Suprapubic skin (tissue), 4 donors: ENCODE measurements around the gene OR2L13.
"Not testable (repeated sequence)": the region's sequence is repeated elsewhere in the genome, so short reads cannot be mapped to it uniquely, and the experiment has no call there.

ENCODE experiments used
- CTCF ChIP-seq, 2 donors: fragments of 200-600 bp in 1 of 2; fragments of 450-650 bp in 1 of 2; sonication (generic) in 1 of 2; IDR thresholded peaks; one replicate each; pipeline ENCODE4 v1.5.1; 2016 to 2019; ENCODE audit warnings: antibody characterized with exemption in 2 of 2, mild to moderate bottlenecking in 1 of 2, moderate library complexity in 1 of 2
- EP300 ChIP-seq: sonication (generic); formaldehyde crosslinking; IDR thresholded peaks from one replicate; pipeline ENCODE4 v1.6.1; 2017; ENCODE audit warnings: antibody characterized with exemption
- POLR2A ChIP-seq, 2 donors: fragments of 450-650 bp; IDR thresholded peaks; one replicate each; pipeline ENCODE4 v1.6.1; 2017; ENCODE audit warnings: antibody characterized with exemption in 2 of 2, mild to moderate bottlenecking in 2 of 2, moderate library complexity in 2 of 2
- POLR2AphosphoS5 ChIP-seq, 3 donors: sonication (generic); formaldehyde crosslinking; IDR thresholded peaks; one replicate each; pipeline ENCODE4 v1.6.1; 2017; ENCODE audit warnings: antibody characterized with exemption in 3 of 3

- not testable (repeated sequence) for TF ChIP-seq CTCF (IDR thresholded peaks at IDR 0.05); POLR2A (IDR thresholded peaks at IDR 0.05); POLR2AphosphoS5 (IDR thresholded peaks at IDR 0.05); EP300
Observed at GRCh38 chr1:248083864-248084263, 11.1 kb upstream of the OR2L13 start.
